HG03469 (cell line): ENCODE data around the gene TMEM131.

Experiments used
- ATAC-seq: cut with Tn5 transposase; IDR thresholded peaks from one replicate; pipeline ENCODE4 v1.9.1; 2021; ENCODE audit warnings: mild to moderate bottlenecking, moderate library complexity, moderate number of reproducible peaks; ENCODE audit not compliant: unreplicated experiment

Gene TMEM131

DNA sequence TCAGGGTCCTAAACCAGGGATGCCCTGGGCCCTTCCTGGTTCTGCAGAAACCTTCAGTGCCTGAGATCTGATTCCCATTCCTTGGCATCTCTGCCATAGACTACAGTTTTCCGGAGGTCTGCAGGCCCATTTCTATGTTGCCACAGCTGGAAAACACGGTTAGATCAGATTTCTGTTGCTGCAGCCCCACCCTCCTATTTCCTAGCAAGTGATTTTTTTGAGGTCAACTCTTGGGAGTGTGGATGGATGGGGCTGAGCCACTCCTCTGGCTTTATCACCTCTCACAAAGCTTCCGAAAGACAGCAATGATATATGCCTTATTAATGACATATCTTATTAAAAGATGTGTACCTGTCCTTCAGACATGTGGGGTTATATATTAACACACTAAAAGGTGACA, 226.0 kb downstream of the TMEM131 start:
- no peak for ATAC-seq

DNA sequence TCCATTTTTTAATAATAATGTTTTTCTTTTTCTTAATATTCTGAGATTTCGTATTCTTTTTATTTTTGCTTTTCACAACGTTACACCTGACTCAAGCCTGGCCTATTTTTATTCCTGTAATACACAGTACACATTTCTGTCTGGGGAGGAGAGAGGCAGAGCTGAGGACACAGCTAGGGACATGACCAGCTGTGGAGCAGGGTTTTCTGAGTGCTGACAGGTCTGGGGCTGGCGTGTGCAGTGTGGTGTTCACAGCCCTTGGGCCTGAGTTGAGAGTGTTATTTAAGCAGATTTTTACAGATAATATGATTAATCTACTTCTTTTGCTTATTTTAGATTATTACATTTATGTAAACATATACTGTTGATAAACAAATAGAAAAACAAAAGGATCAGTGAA, 226.4 kb downstream of the TMEM131 start:
- ATAC-seq, result no peak

DNA sequence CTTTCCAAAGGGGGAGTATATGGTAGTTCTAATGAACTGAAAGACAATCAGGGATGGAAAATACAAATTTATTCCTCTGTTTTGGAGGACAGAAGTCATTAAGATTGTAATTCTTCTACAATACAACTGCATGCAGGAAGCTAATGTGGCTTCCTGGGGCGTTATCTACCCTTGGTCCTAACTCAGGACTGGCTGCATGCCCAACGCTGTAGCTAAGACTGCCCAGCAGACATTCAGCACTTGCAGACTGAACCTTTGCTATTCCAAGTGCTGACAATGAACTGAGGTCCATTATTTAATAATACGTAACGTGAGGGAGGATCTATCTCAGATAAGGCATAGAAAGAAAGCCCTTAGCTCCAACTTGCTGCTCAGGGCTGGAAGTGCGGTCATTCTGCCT, 229.2 kb downstream of the TMEM131 start:
- no peak for ATAC-seq

DNA sequence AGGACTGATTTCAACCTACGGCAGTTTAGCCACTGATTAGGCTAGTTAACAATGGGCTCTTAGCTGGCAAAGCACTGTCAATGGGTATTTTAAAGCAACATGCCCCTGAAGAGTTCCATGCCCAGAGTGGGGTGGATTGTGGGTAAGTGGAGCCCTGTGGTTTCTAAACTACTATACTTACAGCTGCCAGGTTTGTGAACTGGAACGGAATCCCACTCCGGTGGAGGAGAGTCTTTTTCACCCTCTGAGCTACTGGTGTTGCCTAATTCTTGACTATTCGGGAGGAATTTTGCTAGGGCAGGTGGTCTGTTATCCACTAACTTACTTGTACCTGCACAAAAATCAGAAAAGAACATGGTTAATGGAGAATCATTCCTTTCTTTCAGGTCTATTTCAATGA, 229.8 kb downstream of the TMEM131 start:
- ATAC-seq, result no peak

DNA sequence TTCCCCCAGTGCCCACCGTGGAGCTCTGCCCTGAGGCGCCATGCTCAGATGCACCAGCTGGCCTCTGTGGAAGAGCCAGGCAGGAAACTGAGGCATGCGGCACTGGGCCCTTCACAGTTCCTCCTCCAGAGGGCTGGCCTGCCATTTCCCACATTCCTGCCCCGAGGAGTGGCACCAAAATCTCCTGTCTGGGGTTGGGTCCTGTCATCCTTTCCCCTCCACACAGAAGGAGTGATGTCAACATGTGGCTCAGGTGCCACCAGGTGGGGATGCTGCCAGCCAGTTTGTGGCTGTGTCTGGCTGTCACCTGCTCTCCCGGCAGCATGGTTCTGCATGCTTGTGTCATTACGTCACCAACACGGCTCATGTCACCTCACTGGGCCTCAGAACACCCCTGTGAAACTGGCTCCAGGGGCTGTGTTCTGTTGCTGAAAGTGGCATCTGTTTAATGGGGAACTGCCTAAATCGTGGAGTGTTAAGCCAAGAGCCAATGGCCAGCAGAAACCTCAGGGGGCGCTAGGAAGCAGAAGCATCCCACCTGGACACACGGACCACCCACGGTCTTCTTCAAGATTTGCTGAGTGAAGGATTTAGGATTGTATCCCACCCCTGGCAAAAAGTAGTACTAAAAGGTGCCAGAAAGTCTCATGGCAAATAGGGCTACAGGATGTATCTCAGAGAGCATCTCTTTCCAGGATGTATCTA, 231.0 kb downstream of the TMEM131 start:
- ATAC-seq, result no peak

DNA sequence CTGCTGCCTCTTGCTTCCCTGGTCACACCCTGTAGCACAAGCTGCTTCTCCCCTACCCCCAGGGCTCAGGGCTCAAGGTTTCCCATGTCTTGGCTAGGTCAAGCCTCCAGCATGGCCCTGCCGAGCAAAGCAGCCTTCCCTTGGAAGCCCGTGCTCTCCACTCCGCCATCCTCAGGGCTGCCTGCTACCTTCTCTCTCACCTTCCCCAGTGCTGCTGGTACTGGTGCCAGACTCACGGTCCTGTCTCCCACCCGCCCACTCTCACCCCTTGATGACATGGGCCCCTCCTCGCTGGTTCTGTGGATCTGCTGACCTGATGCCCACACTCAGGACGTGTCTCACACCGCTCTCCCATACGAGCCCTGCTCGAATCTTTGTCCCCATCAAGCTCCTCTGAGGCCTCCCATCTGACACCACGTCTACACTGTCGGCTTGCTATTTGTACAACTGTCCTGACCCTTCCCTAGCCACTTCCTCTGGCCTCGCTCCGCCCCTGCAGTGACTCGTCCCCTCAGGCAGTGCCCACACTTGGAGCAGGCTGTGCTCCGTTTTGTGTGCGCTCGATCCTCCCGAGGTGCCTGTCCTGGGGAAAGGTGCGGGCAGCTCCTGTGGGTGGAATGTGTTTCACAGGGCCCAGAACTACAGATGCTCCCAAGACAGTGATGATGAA, 232.4 kb downstream of the TMEM131 start:
- ATAC-seq, result no peak

DNA sequence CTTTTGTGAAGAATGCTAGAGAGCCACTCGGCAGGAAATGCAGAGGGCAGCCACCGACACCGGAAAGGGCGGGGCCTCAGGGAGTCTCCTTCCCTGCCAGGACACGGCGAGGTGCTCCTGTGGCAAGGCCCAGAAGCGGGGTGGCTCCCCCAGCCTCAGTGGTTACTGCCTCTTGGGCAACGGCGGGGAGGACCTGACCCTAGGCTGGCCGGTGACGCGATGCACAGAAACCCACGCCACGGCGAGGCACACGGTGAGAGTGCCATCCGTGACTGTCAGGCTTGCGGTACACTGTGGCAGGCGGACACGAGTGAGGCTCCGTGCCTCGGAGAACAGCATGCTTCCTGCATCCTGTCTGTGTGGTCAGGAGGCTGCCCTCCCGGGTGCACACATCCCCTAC, 234.6 kb downstream of the TMEM131 start:
- no peak for ATAC-seq

DNA sequence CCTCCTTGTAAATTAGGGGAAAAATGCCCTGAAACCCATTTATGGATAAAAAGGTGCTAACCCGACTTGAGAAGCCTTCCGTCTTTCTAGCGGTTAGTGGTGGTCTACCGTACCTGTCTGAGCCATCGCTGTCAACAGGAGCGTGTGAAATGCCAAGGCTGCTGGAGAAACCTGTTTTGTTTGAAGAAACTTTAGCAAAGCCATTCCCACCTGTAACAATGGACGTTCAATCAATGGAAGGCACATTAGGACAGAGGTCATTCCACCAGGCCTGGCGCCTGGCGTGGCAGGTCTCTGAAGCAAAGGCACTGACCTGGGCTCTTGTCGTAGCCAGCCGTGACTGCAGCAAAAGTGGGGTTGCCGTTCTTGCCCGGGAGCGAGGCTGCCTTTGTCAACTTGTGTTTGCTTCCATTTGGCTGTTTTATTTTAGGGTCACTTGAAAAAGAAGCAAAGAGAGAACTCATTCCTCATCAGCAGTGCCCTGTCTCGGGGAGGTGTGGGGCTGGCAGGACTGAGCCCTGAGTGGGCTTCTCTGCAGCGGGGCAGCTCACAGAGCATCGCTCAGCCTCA, 235.2 kb downstream of the TMEM131 start:
- ATAC-seq, result no peak

DNA sequence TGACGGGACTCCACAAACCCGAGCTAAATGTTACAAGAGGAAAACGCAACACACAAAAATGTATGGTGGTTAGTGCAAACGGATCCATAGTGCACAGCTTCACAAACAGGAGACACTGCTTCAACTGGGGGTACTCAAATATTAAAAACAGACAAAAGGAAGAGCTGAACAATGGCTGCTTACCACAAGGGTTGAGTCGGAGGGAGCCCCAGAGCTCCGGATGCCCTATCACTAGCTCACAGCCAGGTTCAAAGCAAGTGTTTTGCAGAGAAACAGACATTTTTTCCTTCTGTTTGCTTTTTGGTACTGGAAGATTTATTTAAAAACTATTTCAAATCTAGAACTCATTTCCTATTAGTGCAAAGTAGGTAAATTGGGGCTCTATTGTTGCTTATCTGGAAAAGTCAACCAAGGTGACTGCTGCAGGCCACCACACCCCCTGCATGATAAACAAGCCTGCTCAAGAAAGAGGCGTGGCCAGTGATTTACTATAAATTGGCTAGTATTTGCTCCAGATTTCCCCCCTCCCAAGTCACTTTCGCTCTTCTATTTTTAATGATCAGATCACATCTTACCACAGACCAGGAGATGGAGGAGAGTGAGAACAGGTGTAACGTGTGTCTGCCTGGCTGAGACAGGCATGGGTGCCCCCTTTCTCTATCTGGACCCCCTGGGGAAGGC, 235.9 kb downstream of the TMEM131 start:
- no peak for ATAC-seq

DNA sequence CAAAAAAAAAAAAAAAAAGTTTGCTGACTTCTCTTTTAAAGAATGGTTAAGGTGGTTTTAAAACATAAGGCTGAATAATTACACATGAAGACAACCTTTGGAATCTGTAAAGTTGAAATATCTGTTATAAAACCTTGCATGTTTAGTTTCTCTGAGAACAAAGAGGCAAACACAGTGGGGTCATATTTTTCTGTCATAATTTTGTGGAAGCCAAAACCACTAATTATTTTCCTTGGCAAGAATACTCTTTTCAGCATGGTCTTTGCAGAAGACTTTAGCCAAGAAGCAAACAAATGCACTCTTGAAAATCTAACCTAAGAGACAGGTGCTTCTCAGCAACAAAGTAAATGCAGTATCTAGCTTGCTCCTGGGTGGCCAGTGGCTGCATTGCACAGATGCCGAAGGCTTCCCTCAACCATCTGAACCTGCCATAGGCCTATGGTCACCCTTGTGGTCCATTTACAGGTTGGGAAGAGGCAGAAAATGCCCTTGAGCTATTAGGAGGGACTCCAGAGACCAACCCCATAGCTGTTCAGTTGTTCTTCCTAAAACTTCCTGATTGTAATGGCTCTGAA, 237.5 kb downstream of the TMEM131 start:
- no peak for ATAC-seq

DNA sequence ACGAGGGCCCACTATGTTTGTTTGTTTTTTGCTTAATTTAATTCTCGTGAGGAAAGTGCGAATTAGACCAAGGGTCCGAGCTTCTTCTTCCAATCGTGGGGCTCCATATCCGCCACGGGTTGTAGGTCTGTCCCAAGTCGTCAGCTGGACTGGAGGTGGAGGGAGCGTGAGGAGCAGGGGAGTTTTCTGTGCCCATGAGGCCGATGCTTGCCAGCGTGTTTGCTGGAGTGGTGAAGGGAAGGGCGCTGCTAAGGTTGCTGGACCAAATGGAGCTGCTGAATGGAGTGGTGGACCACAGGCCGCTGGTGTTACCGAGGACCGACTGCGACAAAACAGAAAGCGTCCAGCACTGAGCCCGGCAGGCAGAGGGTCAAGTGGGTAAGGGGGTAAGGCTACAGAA, 238.7 kb downstream of the TMEM131 start:
- ATAC-seq, result no peak

DNA sequence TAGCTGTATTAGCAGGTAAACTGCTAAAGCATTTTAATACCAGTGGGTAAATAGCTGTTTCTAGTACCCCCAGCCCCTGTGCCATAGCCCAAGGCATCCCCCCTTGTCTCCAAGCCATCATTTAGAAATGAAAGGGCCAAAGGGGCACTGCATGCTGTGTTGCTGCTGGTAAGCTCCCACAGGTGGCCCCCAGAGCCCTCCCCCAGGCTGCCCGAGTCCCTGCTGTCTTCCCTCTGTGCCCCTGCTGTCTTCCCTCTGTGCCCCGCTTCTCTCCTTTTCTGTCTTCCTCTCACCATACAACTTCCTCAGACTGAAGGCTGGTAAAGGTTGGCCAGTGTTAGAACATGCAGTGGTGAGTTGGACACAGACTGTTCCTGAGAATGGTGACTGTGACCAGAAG, 240.3 kb downstream of the TMEM131 start:
- ATAC-seq, result no peak

DNA sequence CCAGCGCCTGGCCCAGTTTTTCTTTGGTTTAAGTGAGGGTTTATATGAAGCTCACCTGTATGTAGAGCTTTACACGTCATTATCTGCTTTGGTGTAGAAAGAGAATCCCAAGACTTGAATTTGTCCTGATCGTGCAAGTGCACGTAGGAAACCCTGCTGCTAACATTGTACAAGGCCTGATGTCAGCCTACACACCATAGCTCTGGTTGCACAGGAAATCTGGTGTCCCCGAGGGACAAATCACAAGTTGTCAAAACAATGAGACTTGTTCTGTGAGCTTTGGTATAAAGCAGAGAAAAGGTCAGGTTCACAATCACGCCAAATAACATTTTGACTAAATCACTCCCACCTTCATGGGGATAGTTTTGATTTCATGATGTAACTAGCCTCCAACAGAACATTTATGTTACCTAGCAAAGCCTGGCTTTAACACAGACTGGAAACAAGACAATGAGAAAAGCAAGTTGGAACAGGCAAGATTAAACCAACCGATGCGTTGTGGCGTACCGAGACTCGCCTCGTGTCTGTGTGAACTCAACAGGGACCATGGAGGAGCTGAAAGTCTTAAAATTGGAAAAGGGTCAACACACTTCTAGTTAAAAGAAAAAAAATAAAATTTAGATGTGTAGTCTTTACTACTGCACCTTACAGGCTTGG, 240.9 kb downstream of the TMEM131 start:
- ATAC-seq, result no peak

DNA sequence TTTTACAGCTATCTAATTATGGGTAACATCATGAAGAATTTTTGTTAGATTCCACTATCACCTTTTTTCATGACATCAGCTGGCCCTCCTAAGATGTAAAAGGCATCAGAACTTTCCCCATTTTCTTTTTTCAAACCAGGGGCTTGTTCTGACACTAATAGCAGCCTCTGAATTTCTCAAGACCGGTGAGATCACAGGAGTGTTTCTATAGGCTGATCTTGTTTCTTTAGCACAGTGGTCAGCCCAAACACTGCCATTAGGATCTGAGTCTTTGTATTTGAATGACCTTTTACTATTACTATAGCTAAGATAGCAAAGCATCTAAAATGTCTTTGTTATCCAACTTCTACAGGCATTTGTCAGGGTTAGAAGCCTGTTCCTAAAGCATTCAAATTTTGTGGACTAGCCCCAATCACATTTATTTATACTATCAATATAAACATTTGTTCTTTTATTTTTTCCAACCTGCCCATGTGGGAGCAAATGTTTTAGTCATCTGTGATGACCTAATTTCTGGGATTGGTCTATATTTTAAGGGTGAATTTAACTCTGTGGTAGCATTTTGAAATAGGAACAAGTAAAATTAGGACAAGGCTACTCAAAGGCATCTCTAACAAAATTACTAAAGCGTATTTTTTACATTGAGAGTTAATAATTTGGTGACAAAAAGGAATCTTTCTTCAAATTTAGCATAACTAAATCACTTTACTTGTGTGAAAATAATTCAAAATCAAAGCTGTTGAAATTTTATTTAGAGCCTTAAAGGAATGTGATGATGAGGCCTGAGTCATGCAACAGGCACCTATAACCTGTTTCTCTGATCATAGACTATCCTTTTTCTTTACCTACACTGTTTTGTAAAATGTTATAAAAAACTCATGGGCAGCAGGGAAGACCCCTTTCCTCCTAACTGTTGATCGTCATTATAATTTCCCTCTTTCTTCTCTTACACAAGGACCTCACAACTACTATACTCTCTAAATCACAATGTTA, 243.1 kb downstream of the TMEM131 start:
- no peak for ATAC-seq

DNA sequence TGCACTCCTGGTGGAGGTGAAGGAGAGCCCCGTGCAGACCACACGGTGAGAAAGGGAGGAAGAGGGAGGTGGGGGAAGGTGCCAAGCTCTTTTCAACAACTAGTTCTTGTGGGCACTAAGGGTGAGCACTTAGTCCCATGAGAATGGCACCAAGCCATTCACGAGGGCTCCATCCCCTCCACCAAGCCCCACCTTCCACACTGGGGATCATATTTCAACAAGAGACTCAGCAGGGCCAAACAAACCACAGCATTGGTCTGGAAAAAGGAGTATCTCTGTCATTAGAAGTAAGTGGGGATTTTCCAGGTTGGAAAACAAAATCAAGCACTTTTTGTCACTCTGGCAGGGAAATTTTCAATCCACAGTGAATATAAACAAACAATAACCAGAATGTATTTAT, 244.0 kb downstream of the TMEM131 start:
- ATAC-seq, result no peak

DNA sequence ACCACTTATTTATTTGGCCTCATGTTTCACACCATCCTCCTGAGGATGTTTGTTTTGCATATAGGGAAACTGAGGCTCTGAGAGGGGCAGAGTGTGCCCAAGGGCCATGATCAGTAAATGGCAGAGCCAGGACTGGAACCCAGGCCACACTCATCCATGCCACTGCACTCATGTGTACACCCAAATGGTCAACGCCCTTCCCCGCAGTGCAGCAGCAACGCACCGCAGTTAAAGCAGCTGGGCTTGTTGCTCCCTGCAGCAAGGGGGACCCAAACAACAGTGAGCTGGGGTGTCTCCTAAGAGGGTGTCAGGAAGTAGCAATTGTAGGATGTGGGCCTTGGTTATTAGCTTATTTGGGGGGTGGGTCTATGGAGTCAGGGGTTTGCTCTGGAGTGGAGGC, 245.7 kb downstream of the TMEM131 start:
- ATAC-seq, result no peak

DNA sequence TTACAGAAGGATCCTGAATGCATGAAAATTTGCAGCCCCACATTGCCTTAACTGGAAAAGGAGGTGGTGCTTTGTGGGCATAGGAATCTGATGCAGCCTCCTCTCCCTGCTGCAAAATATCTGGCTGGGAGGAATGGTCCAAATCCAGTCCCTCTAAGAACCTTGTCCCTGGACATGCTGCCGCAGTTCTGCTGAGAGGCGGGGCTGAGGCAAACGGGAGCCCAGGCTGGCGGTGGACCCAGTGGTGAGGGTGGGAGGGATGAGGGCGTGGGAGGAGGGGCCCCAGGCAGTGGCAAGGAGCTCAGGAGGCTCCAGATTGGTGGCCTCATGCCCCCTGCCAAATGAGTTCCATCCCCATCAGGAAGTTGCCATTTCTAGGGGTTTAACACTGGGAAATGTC, 246.2 kb downstream of the TMEM131 start:
- ATAC-seq, result no peak

DNA sequence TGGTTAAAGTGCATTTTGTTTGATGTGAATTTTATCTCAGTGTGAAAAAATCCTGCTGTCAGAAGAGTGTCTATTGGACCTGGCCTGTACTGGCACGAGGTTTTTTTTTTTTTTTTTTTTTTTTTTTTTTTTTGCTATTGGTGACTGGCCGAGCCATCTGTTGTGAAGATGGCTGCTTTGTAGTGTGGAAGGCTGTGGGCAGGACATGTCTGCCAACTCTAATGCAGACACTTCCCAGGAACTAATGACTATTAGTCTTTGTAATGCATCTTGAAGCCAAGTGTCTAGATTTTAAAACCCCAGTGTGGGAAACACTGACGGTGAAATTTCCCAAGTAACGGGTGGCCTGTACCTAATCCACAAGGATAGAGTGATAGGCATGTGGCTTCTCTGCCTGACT, 248.0 kb downstream of the TMEM131 start:
- no peak for ATAC-seq

DNA sequence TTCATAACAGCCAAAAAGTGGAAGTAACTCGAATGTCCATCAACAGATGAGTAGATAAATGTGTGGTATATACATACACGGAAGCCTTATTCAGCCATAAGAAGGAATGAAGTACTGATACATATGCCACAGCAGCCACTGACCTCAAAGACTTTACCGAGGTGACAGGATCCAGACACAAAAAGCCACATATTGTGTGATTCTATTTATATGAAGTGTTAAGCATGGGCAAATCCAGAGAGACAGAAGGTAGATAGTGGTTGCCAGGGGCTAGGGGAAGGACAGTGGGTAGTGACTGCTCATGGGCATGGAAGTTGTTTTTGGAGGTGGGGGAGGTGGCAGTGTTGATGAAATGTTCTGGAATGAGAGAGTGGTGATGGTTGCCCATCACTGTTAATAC, 248.5 kb downstream of the TMEM131 start:
- ATAC-seq, result no peak
